GM12878 (cell line): Measurements from ENCODE around the gene NBEA. TPM values are rescaled to one million over a fixed set of nuclear protein-coding genes. Genes with fewer than 3 reads are reported as not detected.

Source experiments
- ATAC-seq: fragments of 200-7000 bp; cut with Tn5 transposase; 3 replicates; pipeline ENCODE4 v1.9.1; 2020; ENCODE audit warnings: mild to moderate bottlenecking, moderate library complexity
- BruUV-seq: library from RNA; stranded (reverse); fragments of 400-500 nt; replicated peaks from 2 replicates; lab custom pipeline; 2021; lab: Mats Ljungman, UMichigan
- CTCF ChIA-PET: fragments of 300-600 bp; sonication (Branson Sonifier 250); formaldehyde crosslinking; extraction: SDS; loops from one replicate; lab custom pipeline; 2021; ENCODE audit warnings: inconsistent platforms; lab: Yijun Ruan, JAX
- POLR2A ChIA-PET: fragments of 350-600 bp; formaldehyde crosslinking; extraction: SDS; loops from one replicate; lab custom pipeline; 2021; ENCODE audit warnings: inconsistent platforms; lab: Charles Lee
- RAD21 ChIA-PET: fragments of 300-600 bp; sonication (Branson Sonifier 250); formaldehyde crosslinking; loops from one replicate; lab custom pipeline; 2023; ENCODE audit warnings: antibody characterized with exemption; ENCODE audit not compliant: unreplicated experiment; lab: Charles Lee
- SMC1A ChIA-PET: fragments of 300-600 bp; sonication (Branson Sonifier 250); formaldehyde crosslinking; loops from one replicate; lab custom pipeline; 2023; ENCODE audit not compliant: unreplicated experiment, uncharacterized antibody; lab: Charles Lee
- DNase-seq: peaks from one replicate; pipeline ENCODE4 v3.0.0-alpha.2; 2011; ENCODE audit warnings: low read depth, low spot score
- FAIRE-seq: peaks from 3 replicates; lab custom pipeline; 2011; peaks lifted over from hg19 to GRCh38; lab: Jason Lieb, UNC
- H2AFZ ChIP-seq: 2 replicates; pipeline ENCODE4 v1.6.0; 2011; ENCODE audit warnings: low read depth, low read length, control low read depth; ENCODE audit not compliant: control insufficient read depth
- H3K27ac ChIP-seq: 2 replicates; pipeline ENCODE4 v1.5.1; 2011; ENCODE audit warnings: control low read depth; ENCODE audit not compliant: control insufficient read depth, insufficient read depth
- H3K27me3 ChIP-seq, 2 experiments: replicated peaks in 1 of 2; 2 replicates each; pipeline versions ENCODE4 v1.6.0 to v1.6.1; 2011; ENCODE audit warnings: low read length in 1 of 2; ENCODE audit not compliant: control insufficient read depth in 2 of 2, insufficient read depth in 2 of 2
- H3K36me3 ChIP-seq, 2 experiments: 2 replicates each; pipeline ENCODE4 v1.5.1; 2011; ENCODE audit warnings: low read length in 1 of 2; ENCODE audit not compliant: control insufficient read depth in 2 of 2, insufficient read depth in 2 of 2
- H3K4me1 ChIP-seq: 2 replicates; pipeline ENCODE4 v1.6.1; 2011; ENCODE audit warnings: mild to moderate bottlenecking, low read length, moderate library complexity, mixed read lengths; ENCODE audit not compliant: control insufficient read depth, insufficient read depth
- H3K4me2 ChIP-seq: 2 replicates; pipeline ENCODE4 v1.6.0; 2011; ENCODE audit warnings: control low read depth; ENCODE audit not compliant: control insufficient read depth, insufficient read depth
- H3K4me3 ChIP-seq: fragments of 200-600 bp; sonication (generic); 2 replicates; pipeline ENCODE4 v1.5.1; 2016
- H3K79me2 ChIP-seq: 2 replicates; pipeline ENCODE4 v1.6.0; 2011; ENCODE audit warnings: low read length; ENCODE audit not compliant: control insufficient read depth, insufficient read depth
- H3K9ac ChIP-seq: 2 replicates; pipeline ENCODE4 v1.8.0; 2011; ENCODE audit warnings: low read length, control low read depth, mixed read lengths; ENCODE audit not compliant: control insufficient read depth, insufficient read depth
- H3K9me3 ChIP-seq: replicated peaks from 3 replicates; pipeline ENCODE4 v1.5.1; 2011; ENCODE audit warnings: mild to moderate bottlenecking, low read length; ENCODE audit not compliant: control insufficient read depth, insufficient read depth
- H4K20me1 ChIP-seq: 2 replicates; pipeline ENCODE4 v1.6.0; 2011; ENCODE audit not compliant: control insufficient read depth, insufficient read depth
- BACH1 ChIP-seq: fragments of 450-650 bp; IDR thresholded peaks from 2 replicates; pipeline ENCODE4 v1.6.1; 2017; ENCODE audit warnings: mild to moderate bottlenecking, borderline replicate concordance
- BCL3 ChIP-seq: IDR thresholded peaks from 2 replicates; pipeline ENCODE4 v1.6.1; 2011; ENCODE audit warnings: borderline replicate concordance, low read depth, mild to moderate bottlenecking, moderate library complexity, low read length; ENCODE audit not compliant: insufficient read depth, poor library complexity, severe bottlenecking
- EP300 ChIP-seq, 2 experiments: fragments of 150-350 bp in 1 of 2; IDR thresholded peaks; 2 replicates each; pipeline ENCODE4 v1.6.1; 2011 to 2012; ENCODE audit warnings: low read depth in 2 of 2, low read length in 2 of 2, borderline replicate concordance in 1 of 2, improper control_type of control experiment in 1 of 2, inconsistent platforms in 1 of 2; ENCODE audit not compliant: control insufficient read depth in 1 of 2
- HDAC6 ChIP-seq: fragments of 200-600 bp; sonication (generic); IDR thresholded peaks from one replicate; pipeline ENCODE4 v1.8.0; 2017; ENCODE audit warnings: antibody characterized with exemption; ENCODE audit not compliant: unreplicated experiment
- MEF2B ChIP-seq: fragments of 450-650 bp; IDR thresholded peaks from 2 replicates; pipeline ENCODE4 v1.6.1; 2018; ENCODE audit warnings: mild to moderate bottlenecking, moderate library complexity; ENCODE audit not compliant: partially characterized antibody, poor library complexity, severe bottlenecking
- MLLT1 ChIP-seq: fragments of 450-650 bp; IDR thresholded peaks from 2 replicates; pipeline ENCODE4 v1.6.1; 2016; ENCODE audit warnings: mild to moderate bottlenecking
- NFYA ChIP-seq: IDR thresholded peaks from 2 replicates; pipeline ENCODE4 v1.6.1; 2011; ENCODE audit warnings: low read depth, mild to moderate bottlenecking, low read length, improper control_type of control experiment, borderline replicate concordance
- NR2C2 ChIP-seq: IDR thresholded peaks from 2 replicates; pipeline ENCODE4 v1.6.1; 2011; ENCODE audit warnings: borderline replicate concordance, low read depth; ENCODE audit not compliant: control insufficient read depth, insufficient read length
- PAX8 ChIP-seq: fragments of 450-650 bp; IDR thresholded peaks from 2 replicates; pipeline ENCODE4 v1.6.1; 2017; ENCODE audit warnings: mild to moderate bottlenecking, moderate library complexity
- SUPT20H ChIP-seq: IDR thresholded peaks from 2 replicates; pipeline ENCODE4 v1.6.1; 2011; ENCODE audit warnings: low read depth, mild to moderate bottlenecking, low read length, moderate library complexity, borderline replicate concordance; ENCODE audit not compliant: control insufficient read depth
- ZBED1 ChIP-seq: IDR thresholded peaks from 2 replicates; pipeline ENCODE4 v1.6.1; 2016; ENCODE audit warnings: borderline replicate concordance
- ZNF274 ChIP-seq: IDR thresholded peaks from one replicate; pipeline ENCODE4 v1.8.0; 2011; ENCODE audit not compliant: insufficient read length, insufficient read depth
- ZZZ3 ChIP-seq: IDR thresholded peaks from 2 replicates; pipeline ENCODE4 v1.6.1; 2011; ENCODE audit warnings: low read depth; ENCODE audit not compliant: control insufficient read depth, insufficient read length
- WGBS: methylation state at CpG from one replicate; pipeline ENCODE4 v1.1.6; 2016; ENCODE audit warnings: low lambda C conversion rate; ENCODE audit not compliant: insufficient replicate concordance, insufficient coverage; ENCODE audit errors: missing lambda C conversion rate; 5-methylcytosine and 5-hydroxymethylcytosine counted together
- in situ Hi-C: fragments of 300-500 bp; cut with MboI; formaldehyde crosslinking; loops from 9 replicates; pipeline ENCODE4 v1.14.3; 2018; ENCODE audit warnings: mixed read lengths
- intact Hi-C: fragments of 100-400 bp; cut with micrococcal nuclease; formaldehyde crosslinking; loops from one replicate; pipeline ENCODE4 v1.14.2; 2022; ENCODE audit not compliant: unreplicated experiment
- polyA plus RNA-seq, 11 experiments: library from polyadenylated mRNA; depleted of rRNA in 4 of 11; unstranded in 6 of 11; stranded (reverse) in 5 of 11; fragments of >200 nt; fragmentation: Nextera tagmentation in 4 of 11; fragmentation: Illumina TruSeq in 1 of 11; extraction: Ambion mirVana in 4 of 11; extraction: Trizol in 1 of 11; gene quantifications; 1 replicate in 1 of 11; 2 replicates in 10 of 11; pipeline versions ENCODE4 v1.2.1 to v1.2.3, GENCODE V29; 2011 to 2016; ENCODE audit warnings: inconsistent platforms in 2 of 11, missing spikeins in 2 of 11, low read depth in 1 of 11
- total RNA-seq, 4 experiments: library from RNA; depleted of rRNA in 3 of 4; stranded (reverse); fragments of >200 nt in 3 of 4; fragmentation: Illumina TruSeq in 1 of 4; extraction: Trizol in 1 of 4; gene quantifications; 2 replicates each; pipeline versions ENCODE4 v1.2.1 to v1.2.3, GENCODE V29; 2013 to 2021
- TF ChIP-seq, protein P1 (sequence below): fragments of 450-650 bp; IDR thresholded peaks from 2 replicates; pipeline ENCODE4 v1.6.1; 2017; ENCODE audit warnings: mild to moderate bottlenecking, moderate library complexity
- TF ChIP-seq, protein P2 (sequence below): fragments of 450-650 bp; IDR thresholded peaks from 2 replicates; pipeline ENCODE4 v1.6.1; 2017; ENCODE audit warnings: borderline replicate concordance

The NBEA gene
- total and polyA plus RNA-seq, 10 of the 15 experiments (the other 5 are each of a cell fraction or from before 2014, with no cell fraction given), result 0.23 to 3.6 (median 0.55) TPM

DNA sequence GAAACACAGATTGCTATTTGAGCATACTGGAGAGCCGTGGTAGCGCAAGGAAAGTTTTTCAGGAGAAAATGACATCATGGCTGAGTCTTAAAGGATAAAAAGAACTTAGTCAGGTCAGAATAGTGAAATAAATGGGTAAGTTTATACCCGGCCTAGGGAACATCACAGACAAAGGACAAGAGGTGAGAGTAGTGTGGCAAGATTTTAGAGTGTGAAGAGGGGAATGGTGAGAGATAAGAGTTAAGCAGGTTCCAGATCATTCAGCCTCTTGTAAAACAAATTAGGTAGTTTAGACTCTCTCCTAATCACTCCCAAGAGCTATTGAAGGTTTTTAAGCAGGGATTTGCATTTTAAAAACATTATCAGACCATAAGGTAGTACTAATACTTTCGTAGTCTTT lies 650.4 kb downstream of the NBEA start:
- Histone ChIP-seq H3K9ac (no peak overlapping the region), H3K9me3 (no peaks in the 10 kb centered on the region), H3K4me2 (no peak overlapping the region), H2AFZ (no peak overlapping the region), H3K4me3 (no peak overlapping the region), H3K36me3 (no peaks in the 10 kb centered on the region), H3K79me2 (no peaks in the 10 kb centered on the region), H3K27me3 (no peaks in the 10 kb centered on the region), H3K27ac (no peak overlapping the region), H4K20me1 (no peaks in the 10 kb centered on the region), H3K4me1 (no peaks in the 10 kb centered on the region)
- intact Hi-C loops, result no loop called here
- no peak for FAIRE-seq
- CTCF ChIA-PET, result no interaction called here
- no peak for ATAC-seq
- in situ Hi-C loops, result no loop called here
- no TSS peak for BruUV-seq
- 31% methylated on average over 4 of the region's 4 CpGs for WGBS
- DNase-seq, result no peak
- SMC1A ChIA-PET, result no interaction called here
- POLR2A ChIA-PET, result no interaction called here
- RAD21 ChIA-PET, result no interaction called here
- TF ChIP-seq ZNF274 (no peak), ZBED1 (no peak), BACH1 (no peak), PAX8 (no peak), ZZZ3 (no peak), MEF2B (no peak), EP300 (IDR thresholded peaks at IDR 0.05; ENCODE audit: borderline replicate concordance in 1 of 2, control insufficient read depth in 1 of 2, low read depth in 2 of 2, low read length in 2 of 2) (no peak), HDAC6 (no peak), MLLT1 (no peak), SUPT20H (no peak), NR2C2 (no peak), NFYA (no peak), BCL3 (no peak)
- TF ChIP-seq, protein P1, sequence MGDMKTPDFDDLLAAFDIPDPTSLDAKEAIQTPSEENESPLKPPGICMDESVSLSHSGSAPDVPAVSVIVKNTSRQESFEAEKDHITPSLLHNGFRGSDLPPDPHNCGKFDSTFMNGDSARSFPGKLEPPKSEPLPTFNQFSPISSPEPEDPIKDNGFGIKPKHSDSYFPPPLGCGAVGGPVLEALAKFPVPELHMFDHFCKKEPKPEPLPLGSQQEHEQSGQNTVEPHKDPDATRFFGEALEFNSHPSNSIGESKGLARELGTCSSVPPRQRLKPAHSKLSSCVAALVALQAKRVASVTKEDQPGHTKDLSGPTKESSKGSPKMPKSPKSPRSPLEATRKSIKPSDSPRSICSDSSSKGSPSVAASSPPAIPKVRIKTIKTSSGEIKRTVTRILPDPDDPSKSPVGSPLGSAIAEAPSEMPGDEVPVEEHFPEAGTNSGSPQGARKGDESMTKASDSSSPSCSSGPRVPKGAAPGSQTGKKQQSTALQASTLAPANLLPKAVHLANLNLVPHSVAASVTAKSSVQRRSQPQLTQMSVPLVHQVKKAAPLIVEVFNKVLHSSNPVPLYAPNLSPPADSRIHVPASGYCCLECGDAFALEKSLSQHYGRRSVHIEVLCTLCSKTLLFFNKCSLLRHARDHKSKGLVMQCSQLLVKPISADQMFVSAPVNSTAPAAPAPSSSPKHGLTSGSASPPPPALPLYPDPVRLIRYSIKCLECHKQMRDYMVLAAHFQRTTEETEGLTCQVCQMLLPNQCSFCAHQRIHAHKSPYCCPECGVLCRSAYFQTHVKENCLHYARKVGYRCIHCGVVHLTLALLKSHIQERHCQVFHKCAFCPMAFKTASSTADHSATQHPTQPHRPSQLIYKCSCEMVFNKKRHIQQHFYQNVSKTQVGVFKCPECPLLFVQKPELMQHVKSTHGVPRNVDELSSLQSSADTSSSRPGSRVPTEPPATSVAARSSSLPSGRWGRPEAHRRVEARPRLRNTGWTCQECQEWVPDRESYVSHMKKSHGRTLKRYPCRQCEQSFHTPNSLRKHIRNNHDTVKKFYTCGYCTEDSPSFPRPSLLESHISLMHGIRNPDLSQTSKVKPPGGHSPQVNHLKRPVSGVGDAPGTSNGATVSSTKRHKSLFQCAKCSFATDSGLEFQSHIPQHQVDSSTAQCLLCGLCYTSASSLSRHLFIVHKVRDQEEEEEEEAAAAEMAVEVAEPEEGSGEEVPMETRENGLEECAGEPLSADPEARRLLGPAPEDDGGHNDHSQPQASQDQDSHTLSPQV, result no peak
- TF ChIP-seq, protein P2, sequence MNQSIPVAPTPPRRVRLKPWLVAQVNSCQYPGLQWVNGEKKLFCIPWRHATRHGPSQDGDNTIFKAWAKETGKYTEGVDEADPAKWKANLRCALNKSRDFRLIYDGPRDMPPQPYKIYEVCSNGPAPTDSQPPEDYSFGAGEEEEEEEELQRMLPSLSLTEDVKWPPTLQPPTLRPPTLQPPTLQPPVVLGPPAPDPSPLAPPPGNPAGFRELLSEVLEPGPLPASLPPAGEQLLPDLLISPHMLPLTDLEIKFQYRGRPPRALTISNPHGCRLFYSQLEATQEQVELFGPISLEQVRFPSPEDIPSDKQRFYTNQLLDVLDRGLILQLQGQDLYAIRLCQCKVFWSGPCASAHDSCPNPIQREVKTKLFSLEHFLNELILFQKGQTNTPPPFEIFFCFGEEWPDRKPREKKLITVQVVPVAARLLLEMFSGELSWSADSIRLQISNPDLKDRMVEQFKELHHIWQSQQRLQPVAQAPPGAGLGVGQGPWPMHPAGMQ, result no peak
